Measurements from ENCODE around the gene MAMSTR.
"Not testable (repeated sequence)": the region's sequence is repeated elsewhere in the genome, so short reads cannot be mapped to it uniquely, and the experiment has no call there.

The MAMSTR gene

GRCh38 chr19:48702701-48703100, 16.8 kb downstream of the MAMSTR start:
- H3K27me3 ChIP-seq (replicated peaks; ENCODE audit: insufficient read depth, low read length): peaks cover 88% of the 10 kb centered on the region
- H3K9me3 ChIP-seq (replicated peaks; ENCODE audit: insufficient read depth, low read length): no peaks in the 10 kb centered on the region
- H3F3A ChIP-seq (ENCODE audit: insufficient read depth, low read length): no peaks in the 10 kb centered on the region
- H3K4me3 ChIP-seq (ENCODE audit: low read length): no peak overlapping the region
- no peaks in the 10 kb centered on the region for H3K9me2 ChIP-seq (replicated peaks; ENCODE audit: insufficient read depth, low read length)
- no peak overlapping the region for H2AFZ ChIP-seq (ENCODE audit: low read length)
- H4K20me1 ChIP-seq (ENCODE audit: insufficient read depth, low read length): no peaks in the 10 kb centered on the region
- H3K4me2 ChIP-seq (ENCODE audit: low read depth, low read length): no peak overlapping the region
- no peak for DNase-seq
- no peaks in the 10 kb centered on the region for H3K4me1 ChIP-seq (ENCODE audit: low read length)
- no peaks in the 10 kb centered on the region for H3K79me2 ChIP-seq (ENCODE audit: low read length)
- H3K27ac ChIP-seq (ENCODE audit: low read length): no peak overlapping the region
- H3K36me3 ChIP-seq (replicated peaks; ENCODE audit: insufficient read depth, low read length): no peaks in the 10 kb centered on the region
- H3K9ac ChIP-seq (ENCODE audit: low read length): no peak overlapping the region
- no peak for TF ChIP-seq EZH2 (optimal IDR thresholded peaks at IDR 0.05; ENCODE audit: low read depth, low read length)
- TF ChIP-seq, protein P1, sequence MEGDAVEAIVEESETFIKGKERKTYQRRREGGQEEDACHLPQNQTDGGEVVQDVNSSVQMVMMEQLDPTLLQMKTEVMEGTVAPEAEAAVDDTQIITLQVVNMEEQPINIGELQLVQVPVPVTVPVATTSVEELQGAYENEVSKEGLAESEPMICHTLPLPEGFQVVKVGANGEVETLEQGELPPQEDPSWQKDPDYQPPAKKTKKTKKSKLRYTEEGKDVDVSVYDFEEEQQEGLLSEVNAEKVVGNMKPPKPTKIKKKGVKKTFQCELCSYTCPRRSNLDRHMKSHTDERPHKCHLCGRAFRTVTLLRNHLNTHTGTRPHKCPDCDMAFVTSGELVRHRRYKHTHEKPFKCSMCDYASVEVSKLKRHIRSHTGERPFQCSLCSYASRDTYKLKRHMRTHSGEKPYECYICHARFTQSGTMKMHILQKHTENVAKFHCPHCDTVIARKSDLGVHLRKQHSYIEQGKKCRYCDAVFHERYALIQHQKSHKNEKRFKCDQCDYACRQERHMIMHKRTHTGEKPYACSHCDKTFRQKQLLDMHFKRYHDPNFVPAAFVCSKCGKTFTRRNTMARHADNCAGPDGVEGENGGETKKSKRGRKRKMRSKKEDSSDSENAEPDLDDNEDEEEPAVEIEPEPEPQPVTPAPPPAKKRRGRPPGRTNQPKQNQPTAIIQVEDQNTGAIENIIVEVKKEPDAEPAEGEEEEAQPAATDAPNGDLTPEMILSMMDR (IDR thresholded peaks at IDR 0.05; ENCODE audit: low read length): no peak

DNA sequence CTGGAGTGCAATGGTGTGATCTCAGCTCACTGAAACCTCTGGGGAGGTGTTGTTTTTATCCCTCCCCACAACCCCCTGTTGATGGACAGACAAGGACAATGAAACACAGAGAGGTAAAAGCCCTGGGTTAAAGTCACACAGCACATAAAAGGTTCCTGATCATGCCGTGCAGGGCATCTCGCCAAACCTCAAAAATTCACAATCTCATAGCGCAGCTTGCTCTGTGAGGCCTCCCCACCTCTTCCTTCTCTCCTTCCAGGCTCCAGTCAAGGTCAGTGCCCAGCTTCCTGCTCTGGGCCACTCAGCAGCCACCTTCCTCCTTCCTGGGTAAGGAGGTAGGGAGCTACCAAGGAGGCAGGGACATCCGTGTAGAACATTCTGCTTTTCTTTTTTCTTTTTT, 21.5 kb downstream of the MAMSTR start:
- Histone ChIP-seq H3F3A (ENCODE audit: insufficient read depth, low read length) (no peaks in the 10 kb centered on the region), H3K27ac (ENCODE audit: low read length) (no peak overlapping the region), H3K9ac (ENCODE audit: low read length) (no peak overlapping the region), H3K9me2 (replicated peaks; ENCODE audit: insufficient read depth, low read length) (no peaks in the 10 kb centered on the region), H3K27me3 (replicated peaks; ENCODE audit: insufficient read depth, low read length) (peaks cover 94% of the 10 kb centered on the region), H2AFZ (ENCODE audit: low read length) (no peak overlapping the region), H3K36me3 (replicated peaks; ENCODE audit: insufficient read depth, low read length) (no peaks in the 10 kb centered on the region), H3K4me3 (ENCODE audit: low read length) (no peak overlapping the region), H3K4me1 (ENCODE audit: low read length) (no peaks in the 10 kb centered on the region), H3K79me2 (ENCODE audit: low read length) (no peaks in the 10 kb centered on the region), H4K20me1 (ENCODE audit: insufficient read depth, low read length) (no peaks in the 10 kb centered on the region), H3K9me3 (replicated peaks; ENCODE audit: insufficient read depth, low read length) (no peaks in the 10 kb centered on the region), H3K4me2 (ENCODE audit: low read depth, low read length) (no peak overlapping the region)
- no peak for TF ChIP-seq EZH2phosphoT487 (IDR thresholded peaks at IDR 0.05; ENCODE audit: low read length)
- no peak for TF ChIP-seq EZH2 (optimal IDR thresholded peaks at IDR 0.05; ENCODE audit: low read depth, low read length)
- TF ChIP-seq, protein P1 (IDR thresholded peaks at IDR 0.05; ENCODE audit: low read length): no peak
- DNase-seq: no peak

- no peak for DNase-seq
- Histone ChIP-seq H3F3A (ENCODE audit: insufficient read depth, low read length) (no peaks in the 10 kb centered on the region), H4K20me1 (ENCODE audit: insufficient read depth, low read length) (no peaks in the 10 kb centered on the region), H3K36me3 (replicated peaks; ENCODE audit: insufficient read depth, low read length) (no peaks in the 10 kb centered on the region), H3K27ac (ENCODE audit: low read length) (no peak overlapping the region), H3K4me3 (ENCODE audit: low read length) (no peak overlapping the region), H3K9me3 (replicated peaks; ENCODE audit: insufficient read depth, low read length) (no peaks in the 10 kb centered on the region), H3K4me1 (ENCODE audit: low read length) (no peaks in the 10 kb centered on the region), H3K79me2 (ENCODE audit: low read length) (no peaks in the 10 kb centered on the region), H3K27me3 (replicated peaks; ENCODE audit: insufficient read depth, low read length) (peaks cover 94% of the 10 kb centered on the region), H3K9ac (ENCODE audit: low read length) (no peak overlapping the region), H3K9me2 (replicated peaks; ENCODE audit: insufficient read depth, low read length) (no peaks in the 10 kb centered on the region), H2AFZ (ENCODE audit: low read length) (peak overlapping the region; percentile 37; the same call in 1 of the 2 replicates), H3K4me2 (ENCODE audit: low read depth, low read length) (no peak overlapping the region; the same call in 1 of the 2 replicates)
- TF ChIP-seq EZH2phosphoT487 (IDR thresholded peaks at IDR 0.05; ENCODE audit: low read length) (no peak), EZH2 (optimal IDR thresholded peaks at IDR 0.05; ENCODE audit: low read depth, low read length) (no peak)
Measured at GRCh38 chr19:48696353-48697010, 23.0 kb downstream of the MAMSTR start.

DNA sequence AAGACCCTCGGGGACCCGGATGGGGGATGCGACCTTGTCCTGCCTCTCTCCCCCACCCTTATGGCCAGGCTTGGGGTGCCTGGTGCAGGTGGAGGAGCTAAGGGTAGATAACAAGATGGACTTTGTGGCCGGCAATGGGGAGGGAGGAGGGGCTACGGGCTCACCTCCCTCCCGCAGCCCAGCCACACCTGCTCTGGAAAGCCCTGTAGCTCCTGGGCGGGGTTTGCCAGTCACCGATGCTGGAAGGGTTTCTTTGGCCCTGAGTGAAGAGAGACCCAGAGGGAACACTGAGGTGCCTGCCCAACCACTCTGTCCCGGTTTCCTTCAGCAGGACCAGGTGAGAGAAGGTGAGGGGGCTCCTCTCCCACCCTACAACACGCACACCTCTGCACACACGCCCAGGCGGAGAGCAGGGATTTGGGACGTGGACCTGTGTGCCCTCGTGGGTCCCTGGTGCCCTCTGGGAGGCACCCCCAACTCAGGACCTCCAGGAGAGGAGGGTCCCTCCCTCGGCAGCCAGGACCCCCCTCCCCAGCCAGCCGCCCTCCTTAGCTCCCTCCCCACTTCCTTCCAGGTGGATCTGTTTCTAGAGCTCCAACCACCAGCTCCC, 23.7 kb downstream of the MAMSTR start, which contains the start of gene FUT2:
TSS of gene FUT2 (plus strand) at position 229 of the 610 bp plus-strand sequence. CDS start 6,986 bp downstream, outside the sequence.
- Histone ChIP-seq H4K20me1 (ENCODE audit: insufficient read depth, low read length) (no peaks in the 10 kb centered on the region), H3K9ac (ENCODE audit: low read length) (no peak within 1 kb of the TSS), H3K27me3 (replicated peaks; ENCODE audit: insufficient read depth, low read length) (peaks cover 90% of the 10 kb centered on the region), H3K4me1 (ENCODE audit: low read length) (no peaks in the 10 kb centered on the region), H3K27ac (ENCODE audit: low read length) (no peak within 1 kb of the TSS), H3F3A (ENCODE audit: insufficient read depth, low read length) (no peaks in the 10 kb centered on the region), H3K9me2 (replicated peaks; ENCODE audit: insufficient read depth, low read length) (no peaks in the 10 kb centered on the region), H3K36me3 (replicated peaks; ENCODE audit: insufficient read depth, low read length) (no peaks in the 10 kb centered on the region), H3K9me3 (replicated peaks; ENCODE audit: insufficient read depth, low read length) (no peaks in the 10 kb centered on the region), H3K79me2 (ENCODE audit: low read length) (no peaks in the 10 kb centered on the region), H3K4me2 (ENCODE audit: low read depth, low read length) (no peak within 1 kb of the TSS; the same call in 1 of the 2 replicates), H2AFZ (ENCODE audit: low read length) (peak within 1 kb of the TSS; percentile 37; the same call in 1 of the 2 replicates), H3K4me3 (ENCODE audit: low read length) (no peak within 1 kb of the TSS)
- no peak for DNase-seq
- TF ChIP-seq EZH2phosphoT487 (IDR thresholded peaks at IDR 0.05; ENCODE audit: low read length): no peak
- TF ChIP-seq, protein P1 (IDR thresholded peaks at IDR 0.05; ENCODE audit: low read length): no peak
- TF ChIP-seq EZH2 (optimal IDR thresholded peaks at IDR 0.05; ENCODE audit: low read depth, low read length): no peak

DNA sequence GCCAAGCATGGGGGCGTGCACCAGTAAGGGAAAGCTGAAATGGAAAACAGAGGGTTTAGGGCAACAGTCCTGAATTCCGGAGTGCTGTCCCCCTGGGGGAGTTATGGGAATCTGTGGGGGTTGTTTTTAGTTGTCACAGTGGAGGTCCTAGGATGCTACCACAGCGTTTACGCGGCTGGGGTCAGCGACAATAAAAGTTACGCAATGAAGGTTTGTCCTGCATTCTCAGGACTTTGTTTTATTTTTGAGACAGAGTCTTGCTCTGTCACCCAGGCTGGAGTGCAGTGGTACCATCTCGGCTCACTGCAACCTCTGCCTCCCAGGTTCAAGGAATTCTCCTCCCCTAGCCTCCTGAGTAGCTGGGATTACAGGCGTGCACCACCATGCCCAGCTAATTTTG, 25.9 kb downstream of the MAMSTR start:
- not testable (repeated sequence) for H3K4me2 ChIP-seq (ENCODE audit: low read depth, low read length); H2AFZ ChIP-seq (ENCODE audit: low read length); H3K4me3 ChIP-seq (ENCODE audit: low read length); H3F3A ChIP-seq (ENCODE audit: insufficient read depth, low read length); H3K4me1 ChIP-seq (ENCODE audit: low read length); H3K79me2 ChIP-seq (ENCODE audit: low read length); H3K36me3 ChIP-seq (replicated peaks; ENCODE audit: insufficient read depth, low read length); H4K20me1 ChIP-seq (ENCODE audit: insufficient read depth, low read length); DNase-seq; H3K9ac ChIP-seq (ENCODE audit: low read length); H3K9me2 ChIP-seq (replicated peaks; ENCODE audit: insufficient read depth, low read length); H3K27ac ChIP-seq (ENCODE audit: low read length); H3K9me3 ChIP-seq (replicated peaks; ENCODE audit: insufficient read depth, low read length)
- H3K27me3 ChIP-seq (replicated peaks; ENCODE audit: insufficient read depth, low read length): peaks cover 90% of the 10 kb centered on the region
